ENCODE data around the gene FYCO1.

DNA sequence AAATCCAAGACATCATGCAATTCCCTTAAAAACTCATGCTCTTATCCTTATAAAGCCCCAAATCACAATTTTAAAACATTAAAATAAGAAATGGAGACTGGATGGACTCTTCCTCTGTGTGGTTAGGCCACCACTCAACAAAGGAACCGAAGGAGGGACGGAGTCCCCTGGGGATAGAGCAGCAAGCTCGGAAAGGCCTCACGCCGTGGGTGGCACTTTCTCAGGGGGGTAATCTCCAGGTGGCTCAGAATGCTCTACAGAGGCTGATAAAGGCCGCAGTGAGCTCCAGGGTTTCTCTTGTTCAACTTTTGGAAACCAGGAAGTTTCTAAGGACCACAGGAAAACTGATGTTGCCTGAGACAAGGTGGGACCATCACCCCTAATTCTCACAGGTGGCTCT is 86.1 kb downstream of the FYCO1 start:
- no peak for TF ChIP-seq POLR2A (IDR thresholded peaks at IDR 0.05)
- TF ChIP-seq, protein P1, sequence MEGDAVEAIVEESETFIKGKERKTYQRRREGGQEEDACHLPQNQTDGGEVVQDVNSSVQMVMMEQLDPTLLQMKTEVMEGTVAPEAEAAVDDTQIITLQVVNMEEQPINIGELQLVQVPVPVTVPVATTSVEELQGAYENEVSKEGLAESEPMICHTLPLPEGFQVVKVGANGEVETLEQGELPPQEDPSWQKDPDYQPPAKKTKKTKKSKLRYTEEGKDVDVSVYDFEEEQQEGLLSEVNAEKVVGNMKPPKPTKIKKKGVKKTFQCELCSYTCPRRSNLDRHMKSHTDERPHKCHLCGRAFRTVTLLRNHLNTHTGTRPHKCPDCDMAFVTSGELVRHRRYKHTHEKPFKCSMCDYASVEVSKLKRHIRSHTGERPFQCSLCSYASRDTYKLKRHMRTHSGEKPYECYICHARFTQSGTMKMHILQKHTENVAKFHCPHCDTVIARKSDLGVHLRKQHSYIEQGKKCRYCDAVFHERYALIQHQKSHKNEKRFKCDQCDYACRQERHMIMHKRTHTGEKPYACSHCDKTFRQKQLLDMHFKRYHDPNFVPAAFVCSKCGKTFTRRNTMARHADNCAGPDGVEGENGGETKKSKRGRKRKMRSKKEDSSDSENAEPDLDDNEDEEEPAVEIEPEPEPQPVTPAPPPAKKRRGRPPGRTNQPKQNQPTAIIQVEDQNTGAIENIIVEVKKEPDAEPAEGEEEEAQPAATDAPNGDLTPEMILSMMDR (IDR thresholded peaks at IDR 0.05), result no peak

All from Peyer's patch (tissue), 4 donors.